HG02938 (cell line): ENCODE data around the gene TAS2R41.

ENCODE experiments used
- ATAC-seq: cut with Tn5 transposase; IDR thresholded peaks from one replicate; pipeline ENCODE4 v1.9.1; 2021; ENCODE audit warnings: mild to moderate bottlenecking, moderate library complexity; ENCODE audit not compliant: unreplicated experiment

Gene TAS2R41

GRCh38 chr7:143477501-143478150 is at the start of gene TAS2R41:
Gene TAS2R41 (plus strand): TSS chr7:143477873. CDS start chr7:143477873, 0 bp downstream.
- ATAC-seq, result no peak

- no peak for ATAC-seq
Measured at GRCh38 chr7:143429770-143430698, 47.6 kb upstream of the TAS2R41 start.

GRCh38 chr7:143431109-143431508 is 46.6 kb upstream of the TAS2R41 start:
- no peak for ATAC-seq

DNA sequence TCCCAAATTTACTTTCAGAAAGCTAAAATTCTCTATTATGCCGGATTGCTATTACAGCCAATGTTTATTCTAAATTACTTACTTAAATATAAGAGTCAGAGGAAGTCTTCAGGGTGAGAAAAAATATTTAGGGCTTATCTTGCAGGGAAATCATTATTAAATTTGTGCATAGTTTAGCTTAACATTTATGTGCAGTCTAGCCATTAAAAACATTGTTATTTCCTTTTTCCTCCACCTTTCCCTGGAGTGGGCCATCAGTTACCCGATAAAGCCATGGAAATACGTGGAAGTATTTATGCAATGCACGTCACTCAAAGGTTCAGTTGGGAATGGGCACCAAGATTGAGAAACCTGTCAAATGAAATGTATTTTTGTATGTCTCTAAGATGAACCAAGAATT is 43.9 kb upstream of the TAS2R41 start:
- no peak for ATAC-seq

DNA sequence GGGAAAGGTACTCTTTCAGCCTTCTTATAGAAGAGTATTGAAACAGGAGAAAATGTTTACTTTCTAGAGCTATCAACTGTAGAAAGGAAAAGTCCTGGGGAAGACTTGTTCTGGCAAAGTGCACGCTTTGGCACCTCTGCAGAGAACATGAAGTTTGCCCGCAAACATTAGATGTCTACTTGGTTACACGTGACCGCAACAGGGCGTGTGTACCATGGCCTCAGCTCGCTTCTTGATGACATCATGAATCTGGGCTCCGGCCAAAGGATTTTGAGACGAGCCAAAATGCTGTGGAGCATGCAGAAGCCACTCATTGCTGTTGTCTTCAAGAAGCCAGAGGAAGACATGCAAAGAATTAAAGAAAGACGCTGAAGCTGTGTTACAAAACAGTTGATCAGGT is 43.0 kb upstream of the TAS2R41 start:
- no peak for ATAC-seq

- no peak for ATAC-seq
Measured at GRCh38 chr7:143435266-143435665, 42.4 kb upstream of the TAS2R41 start.

DNA sequence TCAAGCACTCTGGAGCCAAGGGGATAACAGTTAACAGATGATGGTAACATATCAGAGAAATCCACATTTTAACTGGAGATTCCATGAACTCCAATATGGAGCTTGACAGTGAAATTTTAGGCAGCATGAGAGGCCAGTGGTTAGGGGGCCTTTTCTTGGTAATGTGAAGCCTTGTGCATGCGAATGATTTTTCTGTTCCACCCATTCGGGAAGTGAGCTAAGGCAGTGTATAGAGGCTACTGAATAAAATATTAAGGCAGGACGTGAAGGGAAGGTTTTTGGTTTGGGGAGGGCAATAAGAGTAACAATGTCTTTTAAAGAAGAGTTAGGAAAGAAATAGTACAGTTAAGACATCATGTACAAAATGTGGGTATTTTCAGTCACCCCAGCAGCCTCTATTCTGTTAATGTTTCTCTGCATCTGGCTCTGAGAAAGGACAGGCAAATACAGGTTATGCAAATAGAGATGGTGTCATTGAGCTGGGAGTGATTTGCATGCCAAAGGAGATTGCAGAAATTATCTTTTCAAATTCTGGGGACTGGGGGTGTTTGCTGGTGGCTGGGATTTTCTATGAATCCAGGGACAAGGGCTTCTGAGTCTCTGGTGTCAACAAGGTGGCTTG is 41.2 kb upstream of the TAS2R41 start:
- peak; percentile 98 for ATAC-seq

- no peak for ATAC-seq
Measured at GRCh38 chr7:143437578-143437977, 40.1 kb upstream of the TAS2R41 start.

DNA sequence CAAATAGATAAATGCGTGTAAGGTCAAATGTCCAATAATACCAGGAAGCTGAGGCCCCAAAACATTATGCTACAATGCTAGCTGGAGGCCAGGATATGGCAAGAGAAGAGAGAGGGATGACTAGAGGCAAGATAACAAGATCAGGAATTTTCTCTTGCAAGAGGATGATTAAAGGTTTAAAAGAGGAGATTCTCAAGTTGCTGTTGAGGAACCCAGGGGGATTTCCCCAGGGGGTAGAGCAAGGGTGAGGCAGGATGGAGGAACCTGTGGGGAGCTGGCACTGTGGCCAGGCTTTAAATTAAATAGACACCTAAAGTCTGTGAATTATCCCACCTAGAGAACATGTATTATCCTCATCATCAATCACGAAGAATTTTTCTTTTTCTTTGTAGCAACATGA is 37.8 kb upstream of the TAS2R41 start:
- ATAC-seq, result no peak

- ATAC-seq, result no peak
Measured at GRCh38 chr7:143443153-143443552, 34.5 kb upstream of the TAS2R41 start, which contains the start of gene TAS2R60. Gene TAS2R60 (plus strand): TSS chr7:143443453. CDS start chr7:143443453, 0 bp downstream.

GRCh38 chr7:143444063-143444782 is 33.5 kb upstream of the TAS2R41 start:
- no peak for ATAC-seq

GRCh38 chr7:143444785-143445184 is 32.9 kb upstream of the TAS2R41 start:
- ATAC-seq, result no peak

DNA sequence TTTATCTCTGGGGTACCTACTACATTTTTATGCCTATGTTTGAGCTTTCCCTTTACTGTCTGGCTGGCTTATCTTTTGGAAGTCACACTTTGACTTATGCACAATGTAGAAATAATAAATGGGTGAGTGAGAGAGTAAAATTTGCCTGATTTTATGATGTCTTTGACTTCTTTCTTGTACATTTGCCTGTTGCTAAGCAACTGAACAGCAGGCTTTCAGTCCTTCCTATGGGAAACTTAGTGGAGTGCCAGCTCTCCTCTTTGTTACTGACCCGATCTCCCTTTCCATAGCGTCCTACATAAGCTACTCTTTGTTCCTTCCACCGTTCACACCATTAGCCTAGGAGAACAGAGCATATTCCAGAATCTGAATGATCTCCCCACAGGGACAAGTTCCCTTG is 30.2 kb upstream of the TAS2R41 start:
- ATAC-seq, result no peak

DNA sequence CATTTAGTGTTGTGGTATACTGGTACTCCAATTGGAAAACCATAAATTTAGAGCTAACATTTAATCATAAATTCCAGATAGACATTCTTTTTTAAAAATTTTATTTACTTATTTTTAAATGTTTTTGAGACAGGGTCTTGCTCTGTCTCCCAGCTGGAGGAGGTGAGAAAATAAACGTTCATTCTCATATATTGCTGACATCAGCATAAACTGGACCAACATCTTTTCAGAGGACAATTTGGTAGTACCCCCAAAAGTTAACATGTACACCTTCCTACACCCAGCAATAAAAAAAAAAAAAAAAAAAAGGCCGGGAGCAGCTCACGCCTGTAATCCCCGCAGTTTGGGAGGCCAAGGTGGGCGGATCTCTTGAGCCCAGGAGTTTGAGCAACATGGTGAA is 29.2 kb upstream of the TAS2R41 start:
- no peak for ATAC-seq

DNA sequence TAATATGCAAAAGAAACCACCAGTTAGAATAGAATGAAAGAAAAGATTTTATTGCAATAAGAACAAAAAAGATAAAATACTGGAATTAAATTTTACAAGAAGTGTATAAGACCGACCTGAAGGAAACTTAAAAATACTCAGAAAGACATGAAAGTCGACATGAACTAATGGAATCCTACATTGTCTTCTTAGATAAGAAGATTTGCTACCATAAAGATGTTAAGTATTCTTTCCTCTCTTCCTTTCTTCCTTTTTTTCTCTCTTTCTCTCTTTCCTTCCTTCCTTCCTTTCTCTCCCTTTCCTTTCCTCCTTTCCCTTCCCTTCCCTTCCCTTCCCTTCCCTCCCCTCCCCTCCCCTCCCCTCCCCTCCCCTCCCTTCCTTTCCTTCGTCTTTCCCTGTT is 27.9 kb upstream of the TAS2R41 start:
- ATAC-seq, result no peak

- ATAC-seq, result no peak
Measured at GRCh38 chr7:143451122-143451521, 26.6 kb upstream of the TAS2R41 start.

DNA sequence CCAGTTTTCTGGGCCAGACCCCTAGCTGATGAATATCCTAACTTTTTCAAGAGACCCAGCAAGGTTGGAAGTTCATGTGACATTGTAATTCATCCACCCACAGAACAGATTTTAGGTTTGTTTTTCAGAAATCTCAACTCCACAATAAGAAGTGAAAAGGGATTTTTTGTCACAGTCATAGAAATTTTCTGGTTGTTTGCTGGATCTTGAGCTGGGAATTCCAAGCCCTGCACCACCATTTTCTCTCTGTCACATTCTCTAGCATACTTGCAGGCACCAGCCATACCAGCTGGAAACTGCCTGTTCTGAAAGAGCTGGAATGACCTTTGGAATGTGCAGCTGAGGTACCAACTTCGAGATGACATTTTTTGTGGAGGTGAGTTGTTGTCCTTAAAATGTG is 25.9 kb upstream of the TAS2R41 start:
- ATAC-seq, result no peak

GRCh38 chr7:143452495-143452894 is 25.2 kb upstream of the TAS2R41 start:
- no peak for ATAC-seq

DNA sequence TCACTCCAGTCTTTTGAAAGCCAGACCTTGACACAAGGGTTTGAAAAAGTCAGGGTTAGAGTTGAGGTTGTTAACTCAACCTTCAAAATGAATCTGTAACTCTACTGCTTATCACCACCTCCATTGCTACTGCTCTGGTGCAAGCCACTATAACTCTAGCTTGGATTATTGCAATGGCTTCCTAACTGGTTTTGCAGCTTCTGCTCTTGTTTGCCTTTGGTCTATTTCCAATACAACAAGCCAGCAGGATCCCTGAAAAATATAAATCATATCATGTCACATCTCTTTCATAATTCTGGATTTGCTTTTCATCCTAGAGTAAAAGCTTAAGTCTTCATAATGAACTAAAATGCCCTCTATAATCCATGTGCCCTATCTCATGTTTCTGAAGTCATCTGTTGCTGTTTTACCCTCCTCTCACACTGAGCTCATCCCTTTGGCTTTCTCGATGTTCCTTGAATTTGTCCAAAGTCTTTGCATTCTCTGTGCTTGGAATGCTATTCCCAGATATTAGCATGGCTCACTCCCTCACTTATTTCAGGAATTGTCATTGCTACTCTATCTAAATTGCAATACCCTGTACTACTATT is 23.5 kb upstream of the TAS2R41 start:
- no peak for ATAC-seq

DNA sequence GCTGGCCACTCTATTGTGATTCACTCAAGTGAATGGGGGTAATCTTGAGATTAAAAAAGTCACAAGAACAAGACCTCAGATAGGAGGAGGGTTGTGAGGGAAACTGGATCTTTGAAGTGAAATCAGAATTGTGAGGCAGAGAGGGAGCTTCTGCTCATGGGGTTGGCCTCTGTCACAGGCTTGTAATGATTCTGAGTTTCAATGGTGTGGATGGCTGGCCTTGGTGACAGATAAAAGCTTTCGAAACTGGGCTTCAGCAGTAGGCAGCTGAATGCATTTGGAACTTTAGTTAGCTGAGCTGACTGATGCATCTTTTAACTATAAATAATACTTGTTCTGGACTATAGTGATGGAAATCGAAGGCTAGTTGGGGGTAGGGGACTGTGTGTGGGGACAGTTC is 22.2 kb upstream of the TAS2R41 start:
- ATAC-seq, result no peak

DNA sequence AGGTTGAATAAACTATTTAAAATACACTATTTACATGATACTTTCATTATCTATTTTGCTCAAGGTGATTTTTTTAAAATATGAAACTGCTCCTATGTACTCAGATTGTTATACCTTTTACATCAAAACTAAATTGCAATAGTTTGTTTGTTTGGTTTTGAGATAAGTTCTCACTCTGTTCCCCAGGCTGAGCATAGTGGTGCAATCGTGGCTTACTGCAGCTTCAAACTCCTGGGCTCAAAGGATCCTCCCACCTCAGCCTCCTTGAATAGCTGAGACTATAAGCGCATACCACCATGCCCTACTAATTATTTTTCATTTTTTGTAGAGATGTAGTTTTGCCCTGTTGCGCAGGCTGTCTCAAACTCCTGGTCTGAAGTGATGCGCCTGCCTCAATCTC is 21.7 kb upstream of the TAS2R41 start:
- no peak for ATAC-seq
